ENCODE data around the gene SFXN5.
A peak's percentile ranks its signal among the peaks of the same experiment; 100 is the strongest.

The SFXN5 gene

DNA sequence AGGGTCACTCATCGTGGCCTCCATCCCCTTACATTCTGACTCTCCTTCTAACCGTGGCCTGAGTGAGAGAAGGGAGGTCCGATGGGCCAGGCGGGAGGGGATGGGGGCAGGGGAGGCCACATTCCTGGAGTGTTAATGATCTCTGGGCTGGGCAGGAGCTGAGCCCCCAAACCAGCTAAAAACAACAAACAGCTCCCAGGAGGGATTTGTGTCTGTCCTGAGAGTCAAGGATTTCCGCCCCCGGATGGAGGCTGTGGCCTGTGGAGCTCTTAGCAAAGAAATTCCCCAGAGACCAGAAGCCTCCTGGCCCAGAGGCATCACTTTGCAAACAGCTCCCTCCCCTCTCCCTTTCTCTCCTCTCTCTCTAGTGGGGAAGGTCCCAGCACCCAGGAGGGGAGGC, 130.7 kb downstream of the SFXN5 start:
- DNase-seq (ENCODE audit: low read depth) = no peak

DNA sequence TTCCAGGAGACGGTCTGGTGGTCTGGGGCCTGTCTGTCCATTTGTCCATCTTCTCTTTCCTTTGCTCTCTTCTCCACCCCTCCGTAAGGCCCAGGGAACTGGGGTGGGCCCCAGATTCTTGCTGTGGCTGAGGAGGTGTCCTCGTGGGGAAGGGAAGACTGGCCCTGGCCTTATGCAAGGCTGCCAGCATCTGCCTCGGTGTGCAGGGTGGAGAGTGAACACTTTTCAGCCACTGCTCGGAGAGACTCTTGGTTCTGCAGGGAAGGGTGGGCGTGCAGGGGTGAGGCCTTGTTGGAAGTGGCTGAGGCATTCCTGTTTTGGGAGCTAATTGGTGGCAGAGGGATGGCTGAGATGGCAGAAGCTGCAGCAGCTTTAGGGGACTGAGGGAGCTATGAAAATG, 131.2 kb downstream of the SFXN5 start:
- DNase-seq (ENCODE audit: low read depth) = no peak

DNA sequence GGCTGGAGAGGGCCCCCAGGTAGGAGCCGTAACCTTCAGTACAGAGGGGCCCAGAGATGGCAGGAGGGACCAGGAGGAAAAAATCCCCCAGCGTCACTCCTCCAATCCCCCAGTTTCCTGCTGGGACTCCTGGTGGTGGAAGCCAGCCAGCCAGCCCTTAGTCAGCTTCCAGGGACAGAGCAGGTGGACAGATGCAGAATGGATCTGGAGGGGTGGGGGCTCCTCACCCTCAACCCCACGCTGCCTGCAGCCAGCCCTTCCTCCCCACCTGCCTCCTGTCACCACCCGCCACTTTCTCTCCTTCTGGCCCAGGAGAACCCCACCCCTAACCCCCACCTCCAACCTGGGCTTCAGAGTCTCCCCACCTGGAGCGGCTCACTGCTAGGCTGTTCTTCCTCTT, 133.1 kb downstream of the SFXN5 start:
- DNase-seq (ENCODE audit: low read depth) = no peak

- DNase-seq (ENCODE audit: low read depth) = no peak
These were observed 134.2 kb downstream of the SFXN5 start for GRCh38 chr2:72937356-72937669.

- no peak for DNase-seq (ENCODE audit: low read depth)
These were observed 134.7 kb downstream of the SFXN5 start for GRCh38 chr2:72936660-72937355.

DNA sequence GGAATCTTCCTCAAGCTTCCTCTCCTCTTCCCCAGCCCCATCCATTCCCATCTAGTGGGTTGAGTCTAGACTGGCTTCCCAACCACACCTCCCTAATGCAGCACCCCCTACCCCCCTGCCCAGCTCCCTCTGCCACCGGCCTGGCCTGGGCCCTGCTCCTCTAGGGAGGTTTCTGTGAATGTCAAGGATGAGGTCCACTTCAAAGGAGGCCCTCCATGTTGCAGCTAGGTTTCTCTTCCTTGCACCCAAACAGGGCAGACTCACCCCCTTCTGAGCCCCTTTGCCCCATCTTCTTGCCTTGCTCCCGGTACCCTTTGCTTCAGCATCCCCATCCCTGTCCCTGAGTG, 135.9 kb downstream of the SFXN5 start:
- DNase-seq (ENCODE audit: low read depth) = no peak

DNA sequence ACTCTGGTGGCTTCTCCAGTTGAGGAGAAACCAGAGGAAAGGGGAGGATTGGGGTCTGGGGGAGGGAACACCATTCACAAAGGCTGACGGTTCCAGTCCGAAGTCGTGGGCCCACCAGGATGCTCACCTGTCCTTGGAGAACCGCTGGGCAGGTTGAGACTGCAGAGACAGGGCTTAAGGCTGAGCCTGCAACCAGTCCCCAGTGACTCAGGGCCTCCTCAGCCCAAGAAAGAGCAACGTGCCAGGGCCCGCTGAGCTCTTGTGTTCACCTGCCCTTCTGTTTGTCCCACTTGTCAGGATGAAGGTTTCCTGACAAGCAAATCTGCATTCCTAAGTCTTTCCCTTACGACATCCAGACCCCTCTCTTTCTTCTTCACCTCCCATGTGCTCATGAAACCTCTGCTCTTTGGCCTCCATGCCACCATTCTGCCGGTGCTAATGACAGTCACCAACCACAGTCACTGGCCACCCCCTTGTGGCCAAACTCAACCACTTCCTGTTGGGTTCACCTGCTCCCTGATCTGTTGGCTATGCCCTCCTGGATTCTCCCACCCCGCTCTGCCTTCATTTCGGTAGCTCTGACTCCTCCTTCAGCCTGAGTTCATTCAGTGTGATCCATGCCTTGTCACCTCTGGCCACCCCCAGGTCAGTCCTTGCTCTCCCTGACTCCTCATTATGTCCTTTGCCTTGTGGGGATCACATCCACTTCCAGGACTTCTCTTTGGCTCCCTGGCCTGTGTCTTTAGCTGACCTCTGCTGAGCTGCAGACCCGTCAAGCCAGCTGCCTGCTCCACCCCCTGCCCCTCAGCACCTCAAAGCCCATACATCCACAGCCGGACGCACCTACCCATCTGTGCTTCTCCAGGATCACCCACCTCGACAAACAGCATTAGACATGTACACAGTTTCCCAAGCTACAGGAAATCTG, 136.6 kb downstream of the SFXN5 start:
- DNase-seq (ENCODE audit: low read depth) = no peak

GRCh38 chr2:72933646-72934151, 137.8 kb downstream of the SFXN5 start:
- DNase-seq (ENCODE audit: low read depth) = no peak

- DNase-seq (ENCODE audit: low read depth) = no peak
These were observed 138.3 kb downstream of the SFXN5 start for GRCh38 chr2:72933207-72933606.

GRCh38 chr2:72932805-72933204, 138.7 kb downstream of the SFXN5 start:
- DNase-seq (ENCODE audit: low read depth) = no peak

DNA sequence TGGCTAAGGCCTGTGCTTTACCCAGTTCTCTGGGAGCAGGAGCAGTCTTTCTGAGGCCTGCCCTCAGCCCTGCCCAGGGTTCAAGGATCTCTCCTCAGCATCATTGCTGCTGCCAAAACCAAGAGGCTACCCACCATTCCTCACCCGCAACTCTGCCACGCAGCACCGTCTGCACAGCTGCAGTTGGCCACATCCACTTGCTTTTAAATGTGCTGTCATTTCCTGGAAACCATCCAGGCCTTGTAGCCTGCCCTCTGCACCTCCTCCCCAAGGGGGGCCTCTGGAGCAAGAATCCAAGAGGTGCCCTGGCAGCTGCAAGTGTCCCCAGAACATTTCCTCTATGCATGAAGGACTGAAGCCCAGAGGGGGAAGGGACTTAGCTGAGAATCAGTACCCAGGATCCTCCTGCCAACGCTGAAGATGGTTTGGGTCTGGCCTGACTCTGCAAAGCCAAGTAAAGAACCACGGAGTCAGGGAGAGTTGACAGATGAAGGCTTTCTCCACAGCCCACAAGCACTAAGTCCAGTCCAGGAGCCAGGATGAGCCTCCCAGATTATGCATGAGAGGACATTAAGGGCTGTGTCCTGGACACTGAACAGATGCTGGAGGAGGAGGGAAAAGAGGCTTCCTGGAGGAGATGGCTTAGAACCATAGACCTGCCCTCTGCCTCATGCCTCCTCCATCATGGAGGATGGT, 139.3 kb downstream of the SFXN5 start:
- DNase-seq (ENCODE audit: low read depth) = peak; percentile 10

DNA sequence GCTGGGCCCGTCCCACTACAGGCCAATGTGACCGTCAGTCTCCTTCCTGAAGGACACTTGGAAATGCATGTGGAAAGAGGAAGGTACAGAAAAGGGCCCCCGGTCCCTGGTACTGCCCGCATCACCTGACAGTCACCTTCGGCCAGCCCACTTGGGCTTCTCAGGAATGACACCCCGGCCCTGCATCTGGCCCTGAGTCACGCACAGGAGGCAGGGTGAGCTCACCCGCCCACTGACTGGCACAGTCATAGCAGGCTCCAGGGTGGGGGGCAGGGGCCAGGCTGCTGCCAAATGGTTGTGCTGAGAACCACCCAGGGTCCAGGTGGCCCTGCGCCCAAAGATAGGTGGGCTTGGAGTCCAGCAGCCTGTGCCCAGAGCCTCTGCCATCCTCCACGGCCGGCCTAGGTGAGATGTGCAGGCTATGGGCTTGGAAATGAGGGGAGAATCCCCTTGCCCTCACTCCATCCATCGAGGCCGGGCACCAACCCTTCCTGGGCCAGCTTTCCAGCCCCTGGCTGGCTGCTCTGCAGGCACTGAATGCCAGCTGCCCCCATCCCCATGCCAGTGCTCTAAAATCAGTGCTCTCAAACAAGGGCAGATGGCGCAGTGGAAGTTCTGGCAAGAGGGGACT, 140.1 kb downstream of the SFXN5 start:
- DNase-seq (ENCODE audit: low read depth) = peak; percentile 10

- no peak for DNase-seq (ENCODE audit: low read depth)
These were observed 142.5 kb downstream of the SFXN5 start for GRCh38 chr2:72929010-72929409.

- no peak for DNase-seq (ENCODE audit: low read depth)
These were observed 143.6 kb downstream of the SFXN5 start for GRCh38 chr2:72927619-72928550.

GRCh38 chr2:72926811-72927465, 144.6 kb downstream of the SFXN5 start:
- DNase-seq (ENCODE audit: low read depth) = no peak

- DNase-seq (ENCODE audit: low read depth) = no peak
These were observed 145.1 kb downstream of the SFXN5 start for GRCh38 chr2:72926368-72926767.

- no peak for DNase-seq (ENCODE audit: low read depth)
These were observed 146.1 kb downstream of the SFXN5 start for GRCh38 chr2:72925328-72925943.

DNA sequence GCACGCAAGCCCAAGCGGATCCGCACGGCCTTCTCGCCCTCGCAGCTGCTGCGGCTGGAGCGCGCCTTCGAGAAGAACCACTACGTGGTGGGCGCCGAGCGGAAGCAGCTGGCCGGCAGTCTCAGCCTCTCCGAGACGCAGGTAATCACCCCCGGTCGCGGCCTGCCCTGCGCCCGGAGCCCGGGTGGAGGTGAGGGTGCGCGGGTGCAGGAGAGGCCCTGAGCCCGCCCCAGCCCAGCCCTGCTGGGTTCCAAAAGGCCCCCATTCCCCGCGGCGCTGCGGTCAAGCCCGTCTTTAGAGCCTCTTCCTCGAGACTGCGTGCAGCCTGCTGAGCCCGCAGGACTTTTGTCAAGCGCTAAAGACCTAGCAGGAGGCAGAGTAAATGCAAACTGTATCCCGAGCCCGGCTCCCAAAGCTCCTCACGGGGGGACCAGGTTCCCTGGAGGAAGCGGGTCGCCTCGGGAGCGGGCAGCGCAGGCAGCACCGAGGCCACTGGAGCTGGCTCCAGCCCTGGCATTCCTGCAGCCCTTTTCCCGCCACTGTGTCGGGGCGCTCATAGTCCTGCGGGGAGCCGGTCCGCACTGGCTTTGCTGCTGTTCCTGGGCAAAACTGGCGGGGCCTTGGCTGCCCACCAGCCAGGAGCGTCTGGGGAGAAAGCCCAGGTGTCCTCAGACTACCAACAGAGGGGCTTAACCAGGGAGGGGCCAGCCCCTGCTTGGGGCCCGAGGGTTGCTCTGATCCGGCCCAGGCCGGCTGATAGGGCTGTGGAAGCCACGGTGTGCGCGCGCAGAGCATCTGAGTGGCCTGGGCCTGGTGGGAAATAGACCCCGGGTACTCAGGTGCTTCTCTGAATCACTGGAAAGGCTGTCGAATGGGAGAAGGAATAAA, 146.9 kb downstream of the SFXN5 start:
- no peak for DNase-seq (ENCODE audit: low read depth)

DNA sequence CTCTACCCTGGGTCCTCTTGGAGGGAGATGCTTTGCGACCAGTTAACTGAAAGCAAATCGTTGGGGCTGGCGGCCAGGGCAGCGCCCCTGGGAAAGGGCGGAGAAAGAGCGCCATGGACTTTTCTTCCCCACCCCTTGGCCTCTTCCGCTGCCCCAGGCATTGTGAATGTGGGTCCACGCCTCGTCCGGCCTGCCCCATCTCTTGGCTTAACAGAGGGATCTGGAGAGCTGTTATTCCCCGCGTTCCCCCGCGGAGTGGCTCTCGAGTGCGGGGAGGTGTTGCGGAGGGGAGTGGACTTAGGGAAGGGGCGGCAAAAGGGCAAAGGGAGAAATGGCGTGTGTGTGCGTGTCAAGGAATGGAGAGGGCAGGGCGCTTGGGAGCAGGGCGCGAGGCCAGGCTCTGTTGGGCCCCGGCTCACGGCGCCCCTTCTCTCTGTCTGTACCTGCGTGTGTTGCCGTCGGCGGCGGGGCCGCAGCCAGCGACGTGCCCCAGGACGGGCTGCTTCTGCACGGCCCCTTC, 147.6 kb downstream of the SFXN5 start:
- no peak for DNase-seq (ENCODE audit: low read depth)

Data from HS-5 (cell line).